CD4-positive, alpha-beta T cell (primary cell): ENCODE measurements around the gene SLC1A4. TPM values are rescaled to one million over a fixed set of nuclear protein-coding genes. Genes with fewer than 3 reads are reported as not detected.

Experiments
- ATAC-seq: fragments of 200-7000 bp; cut with Tn5 transposase; one replicate; pipeline ENCODE4 v1.10.0; 2022; ENCODE audit warnings: mild to moderate bottlenecking; ENCODE audit not compliant: poor library complexity
- CTCF ChIA-PET: fragments of 350-600 bp; sonication (Branson Sonifier 250); formaldehyde crosslinking; loops from one replicate; lab custom pipeline; 2021; ENCODE audit warnings: antibody characterized with exemption, inconsistent platforms; lab: Charles Lee
- POLR2A ChIA-PET: fragments of 350-600 bp; sonication (Branson Sonifier 250); formaldehyde crosslinking; loops from one replicate; lab custom pipeline; 2021; ENCODE audit warnings: antibody characterized with exemption, inconsistent platforms; lab: Charles Lee
- DNase-seq, 14 experiments: peaks; one replicate each; pipeline ENCODE4 v3.0.0-alpha.2; 2013 to 2020; ENCODE audit warnings: mixed read lengths in 2 of 14
- H3K27ac ChIP-seq, 2 donors: one replicate each; pipeline versions ENCODE4 v1.5.1 to v1.7.0; 2013; ENCODE audit warnings: low read length in 2 of 2, low read depth in 1 of 2, mild to moderate bottlenecking in 1 of 2
- H3K27me3 ChIP-seq, 2 experiments: 1 replicate in 1 of 2; 2 replicates in 1 of 2; pipeline versions ENCODE4 v1.6.1 to v1.7.0; 2013; ENCODE audit warnings: low read length in 2 of 2, control low read depth in 1 of 2, mild to moderate bottlenecking in 1 of 2, moderate library complexity in 1 of 2; ENCODE audit not compliant: insufficient read depth in 2 of 2, control insufficient read depth in 1 of 2
- H3K36me3 ChIP-seq: one replicate; pipeline ENCODE4 v1.6.1; 2013; ENCODE audit warnings: low read length, control low read depth; ENCODE audit not compliant: insufficient read depth
- H3K4me1 ChIP-seq: one replicate; pipeline ENCODE4 v1.6.1; 2013; ENCODE audit warnings: low read length, control low read depth; ENCODE audit not compliant: insufficient read depth
- H3K4me3 ChIP-seq: one replicate; pipeline ENCODE4 v1.5.1; 2013; ENCODE audit warnings: mild to moderate bottlenecking, low read length, moderate library complexity
- H3K9me3 ChIP-seq, 2 experiments: 1 replicate in 1 of 2; 2 replicates in 1 of 2; pipeline versions ENCODE4 v1.6.1 to v1.7.0; 2013; ENCODE audit warnings: low read length in 2 of 2, mild to moderate bottlenecking in 2 of 2, control low read depth in 1 of 2, moderate library complexity in 1 of 2; ENCODE audit not compliant: control insufficient read depth in 1 of 2, insufficient read depth in 1 of 2
- H3K27ac Mint-ChIP-seq: one replicate; pipeline ENCODE4 v1.8.0; 2020; ENCODE audit warnings: mixed read lengths
- H3K27me3 Mint-ChIP-seq: one replicate; pipeline ENCODE4 v1.8.0; 2021; ENCODE audit warnings: mixed read lengths
- H3K36me3 Mint-ChIP-seq: one replicate; pipeline ENCODE4 v1.8.0; 2021; ENCODE audit warnings: low read depth, mixed read lengths
- H3K4me1 Mint-ChIP-seq: one replicate; pipeline ENCODE4 v1.8.0; 2021; ENCODE audit warnings: low read depth, mixed read lengths
- H3K4me3 Mint-ChIP-seq: one replicate; pipeline ENCODE4 v1.8.0; 2020; ENCODE audit warnings: mild to moderate bottlenecking, mixed read lengths
- H3K9me3 Mint-ChIP-seq: one replicate; pipeline ENCODE4 v1.8.0; 2020; ENCODE audit warnings: mixed read lengths
- intact Hi-C, 2 experiments: fragments of 100-400 bp; cut with DNase I in 1 of 2; cut with micrococcal nuclease in 1 of 2; formaldehyde crosslinking; loops; one replicate each; pipeline versions ENCODE4 v1.15.1 to v1.9.0; 2023 to 2025; cut with DNase I, micrococcal nuclease
- total RNA-seq, 174 experiments: library from RNA in 2 of 174; stranded (reverse) in 2 of 174; gene quantifications; one replicate each; pipeline ENCODE4 v1.2.3 and lab custom pipeline; 2021 to 2026
- TF ChIP-seq, protein P1 (sequence below): fragments of 200-600 bp; IDR thresholded peaks from one replicate; pipeline ENCODE4 v1.8.0; 2022; ENCODE audit warnings: antibody characterized with exemption, mild to moderate bottlenecking

The SLC1A4 gene
- total RNA-seq, 2 experiments from 2014 or later = 2.4 to 2.8 TPM

DNA sequence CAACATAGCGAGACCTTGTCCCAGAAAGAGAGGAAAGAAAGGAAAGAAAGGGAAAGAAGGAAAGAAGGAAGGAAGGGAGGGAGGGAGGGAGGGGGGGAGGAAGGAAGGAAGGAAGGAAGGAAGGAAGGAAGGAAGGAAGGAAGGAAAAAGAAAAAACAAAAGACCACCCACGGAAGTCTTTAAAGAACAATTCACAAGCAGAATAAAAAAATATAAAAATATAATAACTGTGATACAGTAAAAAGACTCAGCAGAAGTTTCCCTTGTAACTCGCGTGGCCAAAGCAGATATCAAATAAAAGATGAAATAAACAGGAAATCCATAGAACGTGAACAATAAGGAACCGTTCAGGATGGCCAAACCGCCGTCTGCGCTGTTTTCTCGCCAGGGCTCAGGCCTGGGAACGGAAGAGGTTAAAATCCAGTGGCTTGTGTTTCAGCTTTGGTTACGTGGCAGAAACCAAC lies 1.2 kb upstream of the SLC1A4 start:
- H3K9me3 Mint-ChIP-seq = no peaks in the 10 kb centered on the region
- Histone ChIP-seq H3K36me3 (no peaks in the 10 kb centered on the region), H3K9me3 (no peaks in the 10 kb centered on the region), H3K27ac (no peak overlapping the region), H3K27me3 (no peaks in the 10 kb centered on the region), H3K4me3 (peak overlapping the region; percentile 62), H3K4me1 (peaks cover 25% of the 10 kb centered on the region)
- intact Hi-C loops = no loop called here
- H3K4me3 Mint-ChIP-seq = peak overlapping the region; percentile 84
- no peaks in the 10 kb centered on the region for H3K36me3 Mint-ChIP-seq
- ChIA-PET CTCF (interaction anchor here (1.0 to 1.2 kb wide), 3 partner anchors 9 to 70 kb away, joined by 3 read pairs; no protein-coding TSS in a partner anchor), POLR2A (interaction anchor here (0.9 to 3.2 kb wide), 5 partner anchors 11 to 142 kb away, joined by 3 to 30 read pairs (median 5); partner anchors contain the start of genes CEP68 and RAB1A)
- TF ChIP-seq, protein P1, sequence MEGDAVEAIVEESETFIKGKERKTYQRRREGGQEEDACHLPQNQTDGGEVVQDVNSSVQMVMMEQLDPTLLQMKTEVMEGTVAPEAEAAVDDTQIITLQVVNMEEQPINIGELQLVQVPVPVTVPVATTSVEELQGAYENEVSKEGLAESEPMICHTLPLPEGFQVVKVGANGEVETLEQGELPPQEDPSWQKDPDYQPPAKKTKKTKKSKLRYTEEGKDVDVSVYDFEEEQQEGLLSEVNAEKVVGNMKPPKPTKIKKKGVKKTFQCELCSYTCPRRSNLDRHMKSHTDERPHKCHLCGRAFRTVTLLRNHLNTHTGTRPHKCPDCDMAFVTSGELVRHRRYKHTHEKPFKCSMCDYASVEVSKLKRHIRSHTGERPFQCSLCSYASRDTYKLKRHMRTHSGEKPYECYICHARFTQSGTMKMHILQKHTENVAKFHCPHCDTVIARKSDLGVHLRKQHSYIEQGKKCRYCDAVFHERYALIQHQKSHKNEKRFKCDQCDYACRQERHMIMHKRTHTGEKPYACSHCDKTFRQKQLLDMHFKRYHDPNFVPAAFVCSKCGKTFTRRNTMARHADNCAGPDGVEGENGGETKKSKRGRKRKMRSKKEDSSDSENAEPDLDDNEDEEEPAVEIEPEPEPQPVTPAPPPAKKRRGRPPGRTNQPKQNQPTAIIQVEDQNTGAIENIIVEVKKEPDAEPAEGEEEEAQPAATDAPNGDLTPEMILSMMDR = no peak
- no peak for ATAC-seq
- peaks cover 26% of the 10 kb centered on the region for H3K4me1 Mint-ChIP-seq
- H3K27ac Mint-ChIP-seq = peak overlapping the region; percentile 6
- DNase-seq = peak in 2 of 14 experiments; percentile 1 to 39
- peaks cover 4% of the 10 kb centered on the region for H3K27me3 Mint-ChIP-seq

DNA sequence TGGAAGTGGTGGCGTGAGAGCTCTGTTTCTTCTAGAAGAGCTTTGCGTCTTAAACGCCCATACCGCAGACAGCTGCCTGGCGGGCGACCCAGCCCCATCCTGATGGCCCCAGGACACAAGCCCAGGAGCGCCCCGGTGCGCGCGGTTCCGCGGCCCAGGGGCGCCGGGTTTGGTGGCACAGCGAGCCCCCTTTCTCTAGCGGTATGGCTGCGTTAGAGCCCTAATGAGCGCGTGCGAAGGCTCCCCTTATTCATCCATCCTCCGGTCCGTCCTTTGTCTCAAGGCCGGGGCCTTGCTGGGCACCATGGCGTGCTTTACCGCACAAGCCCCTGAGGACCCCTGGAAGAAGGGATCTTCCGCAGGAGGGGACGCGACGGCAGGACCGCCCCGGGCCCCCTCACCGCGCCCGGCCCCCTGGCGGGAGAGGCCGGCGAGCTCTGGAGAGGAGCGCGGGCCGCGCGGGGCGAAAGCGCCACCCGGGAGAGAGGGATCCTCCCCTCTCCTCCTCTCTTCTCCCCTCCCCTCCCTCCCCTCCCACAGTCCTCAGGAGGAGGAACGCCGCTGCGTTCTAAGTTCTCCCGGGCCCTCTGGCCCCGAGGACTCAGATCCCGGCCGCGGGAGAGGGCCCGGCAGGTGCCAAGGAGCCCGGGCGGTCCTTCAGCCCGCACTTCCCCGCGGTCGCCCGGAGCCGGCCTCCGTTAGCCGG lies 626 bp upstream of the SLC1A4 start:
- Mint-ChIP-seq H3K9me3 (no peaks in the 10 kb centered on the region), H3K4me1 (peaks cover 29% of the 10 kb centered on the region), H3K27me3 (peaks cover 4% of the 10 kb centered on the region), H3K4me3 (peak overlapping the region; percentile 84), H3K36me3 (no peaks in the 10 kb centered on the region), H3K27ac (peak overlapping the region; percentile 6)
- intact Hi-C loops = loop anchor here in 1 of 2 experiments (1.0 kb wide), 1 partner anchor 68 kb away; the partner anchor contains the start of gene CEP68
- Histone ChIP-seq H3K36me3 (no peaks in the 10 kb centered on the region), H3K27ac (no peak overlapping the region), H3K9me3 (no peaks in the 10 kb centered on the region), H3K4me1 (peaks cover 25% of the 10 kb centered on the region), H3K4me3 (peak overlapping the region; percentile 62), H3K27me3 (no peaks in the 10 kb centered on the region)
- TF ChIP-seq, protein P1 = no peak
- ChIA-PET CTCF (interaction anchor here (1.0 to 1.2 kb wide), 3 partner anchors 10 to 71 kb away, joined by 3 read pairs; no protein-coding TSS in a partner anchor), POLR2A (interaction anchor here (0.9 to 3.2 kb wide), 5 partner anchors 10 to 142 kb away, joined by 3 to 30 read pairs (median 5); partner anchors contain the start of genes CEP68 and RAB1A)
- peak in 13 of 14 experiments; percentile 7 to 88 (median 43) for DNase-seq
- ATAC-seq = peak; percentile 48

GRCh38 chr2:64989982-64990614 lies 899 bp downstream of the SLC1A4 start:
- Mint-ChIP-seq H3K9me3 (no peaks in the 10 kb centered on the region), H3K4me3 (peak overlapping the region; percentile 94), H3K27me3 (peaks cover 4% of the 10 kb centered on the region), H3K36me3 (no peaks in the 10 kb centered on the region), H3K4me1 (peaks cover 29% of the 10 kb centered on the region), H3K27ac (peak overlapping the region; percentile 52)
- intact Hi-C loops = loop anchor here in 1 of 2 experiments (1.0 to 5.0 kb wide), 2 partner anchors 66 to 142 kb away; partner anchors contain the start of genes CEP68 and RAB1A
- POLR2A ChIA-PET = interaction anchor here (0.5 to 3.2 kb wide), 3 partner anchors 11 to 140 kb away, joined by 3 to 30 read pairs (median 10); partner anchors contain the start of genes CEP68 and RAB1A
- Histone ChIP-seq H3K27me3 (no peaks in the 10 kb centered on the region), H3K27ac (no peak overlapping the region), H3K9me3 (no peaks in the 10 kb centered on the region), H3K36me3 (no peaks in the 10 kb centered on the region), H3K4me1 (peaks cover 25% of the 10 kb centered on the region), H3K4me3 (peak overlapping the region; percentile 82)
- TF ChIP-seq, protein P1 = no peak
- CTCF ChIA-PET = no interaction called here
- DNase-seq (peak in 1 of 14 experiments; percentile 17), ATAC-seq (no peak)
